Osteoblast (primary cell): ENCODE data around the gene CELSR1. TPM values are rescaled to one million over a fixed set of nuclear protein-coding genes. Genes with fewer than 3 reads are reported as not detected.

Experiments used
- DNase-seq: peaks from one replicate; pipeline ENCODE4 v3.0.0; 2011; ENCODE audit warnings: low spot score, mixed read lengths; ENCODE audit not compliant: insufficient read length; ENCODE audit errors: missing footprints
- H2AFZ ChIP-seq: 2 replicates; pipeline ENCODE4 v1.6.0; 2011; ENCODE audit warnings: mild to moderate bottlenecking, low read length
- H3K27ac ChIP-seq: 2 replicates; pipeline ENCODE4 v1.5.1; 2011; ENCODE audit warnings: mild to moderate bottlenecking, low read depth, low read length, moderate library complexity
- H3K27me3 ChIP-seq: 2 replicates; pipeline ENCODE4 v1.6.0; 2012; ENCODE audit warnings: mild to moderate bottlenecking, control low read depth, inconsistent platforms, low read length, moderate library complexity; ENCODE audit not compliant: insufficient read depth
- H3K36me3 ChIP-seq: 2 replicates; pipeline ENCODE4 v1.5.1; 2011; ENCODE audit warnings: mild to moderate bottlenecking, low read length, control low read depth, moderate library complexity; ENCODE audit not compliant: insufficient read depth
- H3K4me1 ChIP-seq: 2 replicates; pipeline ENCODE4 v1.5.1; 2011; ENCODE audit warnings: mild to moderate bottlenecking, low read length, control low read depth, moderate library complexity; ENCODE audit not compliant: insufficient read depth
- H3K4me2 ChIP-seq: 2 replicates; pipeline ENCODE4 v1.6.0; 2011; ENCODE audit warnings: mild to moderate bottlenecking, low read length; ENCODE audit not compliant: insufficient read depth
- H3K4me3 ChIP-seq: fragments of 200-600 bp; sonication (generic); 3 replicates; pipeline ENCODE4 v1.5.1; 2012; ENCODE audit warnings: mild to moderate bottlenecking, low read length, inconsistent platforms; ENCODE audit not compliant: insufficient read depth
- H3K79me2 ChIP-seq: 2 replicates; pipeline ENCODE4 v1.6.0; 2012; ENCODE audit warnings: mild to moderate bottlenecking, low read length, control low read depth, inconsistent platforms; ENCODE audit not compliant: insufficient read depth
- H3K9me3 ChIP-seq: 2 replicates; pipeline ENCODE4 v1.5.1; 2011; ENCODE audit warnings: low read depth, low read length, control low read depth
- H4K20me1 ChIP-seq: 2 replicates; pipeline ENCODE4 v1.6.0; 2012; ENCODE audit warnings: mild to moderate bottlenecking, low read length, control low read depth; ENCODE audit not compliant: insufficient read depth
- CTCF ChIP-seq: IDR thresholded peaks from 2 replicates; pipeline ENCODE4 v1.5.1; 2011; ENCODE audit warnings: mild to moderate bottlenecking, low read depth, low read length, moderate library complexity; ENCODE audit errors: extremely low read depth
- total RNA-seq: library from RNA; depleted of rRNA; stranded (reverse); fragments of >200 nt; gene quantifications from 2 replicates; pipeline ENCODE4 v1.2.3, GENCODE V29; 2012

The CELSR1 gene
- total RNA-seq, 1 donor = 3.6 TPM

- no peaks in the 10 kb centered on the region for H4K20me1 ChIP-seq
- H3K9me3 ChIP-seq = no peaks in the 10 kb centered on the region
- peaks cover 15% of the 10 kb centered on the region for H3K4me1 ChIP-seq
- no peak overlapping the region for H2AFZ ChIP-seq
- H3K27me3 ChIP-seq = peaks cover 20% of the 10 kb centered on the region
- H3K27ac ChIP-seq = no peak overlapping the region
- no peaks in the 10 kb centered on the region for H3K79me2 ChIP-seq
- no peak for TF ChIP-seq CTCF
- no peaks in the 10 kb centered on the region for H3K36me3 ChIP-seq
- H3K4me3 ChIP-seq = no peak overlapping the region
- no peak overlapping the region for H3K4me2 ChIP-seq
- DNase-seq = peak; percentile 79
Measured at GRCh38 chr22:46534901-46535630, 2.4 kb downstream of the CELSR1 start.

GRCh38 chr22:46534177-46534776 lies 3.1 kb downstream of the CELSR1 start:
- Histone ChIP-seq H3K36me3 (no peaks in the 10 kb centered on the region), H3K4me3 (no peak overlapping the region)
- no peak for TF ChIP-seq CTCF

GRCh38 chr22:46533070-46533833 lies 4.2 kb downstream of the CELSR1 start:
- TF ChIP-seq CTCF = no peak
- Histone ChIP-seq H4K20me1 (no peaks in the 10 kb centered on the region), H2AFZ (no peak overlapping the region), H3K36me3 (no peaks in the 10 kb centered on the region), H3K9me3 (no peaks in the 10 kb centered on the region), H3K4me3 (no peak overlapping the region), H3K4me1 (peaks cover 5% of the 10 kb centered on the region), H3K27ac (no peak overlapping the region), H3K27me3 (peaks cover 17% of the 10 kb centered on the region), H3K79me2 (no peaks in the 10 kb centered on the region), H3K4me2 (no peak overlapping the region)
- DNase-seq = peak; percentile 85

More at GRCh38 chr22:46534177-46534776, 3.1 kb downstream of the CELSR1 start:
- DNase-seq = peak; percentile 76
- H3K27me3 ChIP-seq = peaks cover 20% of the 10 kb centered on the region
- H4K20me1 ChIP-seq = no peaks in the 10 kb centered on the region
- H3K27ac ChIP-seq = no peak overlapping the region
- H3K79me2 ChIP-seq = no peaks in the 10 kb centered on the region
- no peaks in the 10 kb centered on the region for H3K9me3 ChIP-seq
- no peak overlapping the region for H2AFZ ChIP-seq
- H3K4me1 ChIP-seq = peaks cover 15% of the 10 kb centered on the region
- H3K4me2 ChIP-seq = no peak overlapping the region

GRCh38 chr22:46532416-46532815 lies 5.0 kb downstream of the CELSR1 start:
- TF ChIP-seq CTCF = no peak
- no peaks in the 10 kb centered on the region for H3K9me3 ChIP-seq
- no peak overlapping the region for H3K27ac ChIP-seq
- no peak overlapping the region for H3K4me3 ChIP-seq
- H2AFZ ChIP-seq = no peak overlapping the region
- no peaks in the 10 kb centered on the region for H4K20me1 ChIP-seq
- H3K27me3 ChIP-seq = peaks cover 10% of the 10 kb centered on the region
- H3K36me3 ChIP-seq = no peaks in the 10 kb centered on the region
- DNase-seq = peak; percentile 79
- H3K79me2 ChIP-seq = no peaks in the 10 kb centered on the region
- peaks cover 7% of the 10 kb centered on the region for H3K4me1 ChIP-seq
- H3K4me2 ChIP-seq = no peak overlapping the region
